Osteoblast (primary cell): ENCODE measurements around the gene SLC46A3. TPM values are rescaled to one million over a fixed set of nuclear protein-coding genes. Genes with fewer than 3 reads are reported as not detected.

ENCODE experiments used
- DNase-seq: peaks from one replicate; pipeline ENCODE4 v3.0.0; 2011; ENCODE audit warnings: low spot score, mixed read lengths; ENCODE audit not compliant: insufficient read length; ENCODE audit errors: missing footprints
- H2AFZ ChIP-seq: 2 replicates; pipeline ENCODE4 v1.6.0; 2011; ENCODE audit warnings: mild to moderate bottlenecking, low read length
- H3K27ac ChIP-seq: 2 replicates; pipeline ENCODE4 v1.5.1; 2011; ENCODE audit warnings: mild to moderate bottlenecking, low read depth, low read length, moderate library complexity
- H3K27me3 ChIP-seq: 2 replicates; pipeline ENCODE4 v1.6.0; 2012; ENCODE audit warnings: mild to moderate bottlenecking, control low read depth, inconsistent platforms, low read length, moderate library complexity; ENCODE audit not compliant: insufficient read depth
- H3K36me3 ChIP-seq: 2 replicates; pipeline ENCODE4 v1.5.1; 2011; ENCODE audit warnings: mild to moderate bottlenecking, low read length, control low read depth, moderate library complexity; ENCODE audit not compliant: insufficient read depth
- H3K4me1 ChIP-seq: 2 replicates; pipeline ENCODE4 v1.5.1; 2011; ENCODE audit warnings: mild to moderate bottlenecking, low read length, control low read depth, moderate library complexity; ENCODE audit not compliant: insufficient read depth
- H3K4me2 ChIP-seq: 2 replicates; pipeline ENCODE4 v1.6.0; 2011; ENCODE audit warnings: mild to moderate bottlenecking, low read length; ENCODE audit not compliant: insufficient read depth
- H3K4me3 ChIP-seq: fragments of 200-600 bp; sonication (generic); 3 replicates; pipeline ENCODE4 v1.5.1; 2012; ENCODE audit warnings: mild to moderate bottlenecking, low read length, inconsistent platforms; ENCODE audit not compliant: insufficient read depth
- H3K79me2 ChIP-seq: 2 replicates; pipeline ENCODE4 v1.6.0; 2012; ENCODE audit warnings: mild to moderate bottlenecking, low read length, control low read depth, inconsistent platforms; ENCODE audit not compliant: insufficient read depth
- H3K9me3 ChIP-seq: 2 replicates; pipeline ENCODE4 v1.5.1; 2011; ENCODE audit warnings: low read depth, low read length, control low read depth
- H4K20me1 ChIP-seq: 2 replicates; pipeline ENCODE4 v1.6.0; 2012; ENCODE audit warnings: mild to moderate bottlenecking, low read length, control low read depth; ENCODE audit not compliant: insufficient read depth
- CTCF ChIP-seq: IDR thresholded peaks from 2 replicates; pipeline ENCODE4 v1.5.1; 2011; ENCODE audit warnings: mild to moderate bottlenecking, low read depth, low read length, moderate library complexity; ENCODE audit errors: extremely low read depth
- total RNA-seq: library from RNA; depleted of rRNA; stranded (reverse); fragments of >200 nt; gene quantifications from 2 replicates; pipeline ENCODE4 v1.2.3, GENCODE V29; 2012

Gene SLC46A3
- total RNA-seq, 1 donor = 11.2 TPM

- Histone ChIP-seq H4K20me1 (no peaks in the 10 kb centered on the region), H3K36me3 (peaks cover 7% of the 10 kb centered on the region), H3K27me3 (no peaks in the 10 kb centered on the region), H3K9me3 (no peaks in the 10 kb centered on the region), H2AFZ (no peak overlapping the region), H3K4me3 (no peak overlapping the region), H3K4me1 (peaks cover 9% of the 10 kb centered on the region), H3K79me2 (no peaks in the 10 kb centered on the region), H3K27ac (no peak overlapping the region), H3K4me2 (no peak overlapping the region)
- TF ChIP-seq CTCF = no peak
- no peak for DNase-seq
These were observed 13.2 kb downstream of the SLC46A3 start for GRCh38 chr13:28705461-28706083.

- H3K79me2 ChIP-seq = no peaks in the 10 kb centered on the region
- H3K36me3 ChIP-seq = peaks cover 11% of the 10 kb centered on the region
- H3K27ac ChIP-seq = no peak overlapping the region
- H4K20me1 ChIP-seq = no peaks in the 10 kb centered on the region
- peaks cover 9% of the 10 kb centered on the region for H3K4me1 ChIP-seq
- H3K4me3 ChIP-seq = no peak overlapping the region
- H3K4me2 ChIP-seq = no peak overlapping the region
- H3K9me3 ChIP-seq = no peaks in the 10 kb centered on the region
- no peak overlapping the region for H2AFZ ChIP-seq
- TF ChIP-seq CTCF = no peak
- H3K27me3 ChIP-seq = no peaks in the 10 kb centered on the region
- DNase-seq = no peak
These were observed 13.9 kb downstream of the SLC46A3 start for GRCh38 chr13:28704919-28705318.

- Histone ChIP-seq H3K9me3 (no peaks in the 10 kb centered on the region), H3K4me2 (no peak overlapping the region), H4K20me1 (no peaks in the 10 kb centered on the region), H3K79me2 (no peaks in the 10 kb centered on the region), H3K27me3 (no peaks in the 10 kb centered on the region), H3K27ac (no peak overlapping the region), H3K4me1 (peaks cover 9% of the 10 kb centered on the region), H3K36me3 (peaks cover 11% of the 10 kb centered on the region), H3K4me3 (no peak overlapping the region), H2AFZ (no peak overlapping the region)
- no peak for TF ChIP-seq CTCF
- no peak for DNase-seq
These were observed 14.5 kb downstream of the SLC46A3 start for GRCh38 chr13:28704282-28704681.

- Histone ChIP-seq H3K4me2 (no peak overlapping the region), H2AFZ (no peak overlapping the region), H3K27me3 (no peaks in the 10 kb centered on the region), H3K4me1 (peaks cover 9% of the 10 kb centered on the region), H3K27ac (no peak overlapping the region), H3K4me3 (no peak overlapping the region), H4K20me1 (no peaks in the 10 kb centered on the region), H3K9me3 (no peaks in the 10 kb centered on the region), H3K79me2 (no peaks in the 10 kb centered on the region), H3K36me3 (peaks cover 11% of the 10 kb centered on the region)
- TF ChIP-seq CTCF = no peak
- no peak for DNase-seq
These were observed 19.5 kb downstream of the SLC46A3 start for GRCh38 chr13:28699246-28699645.
